ENCODE data around the gene TCTN3.
"Not testable (repeated sequence)": the region's sequence is repeated elsewhere in the genome, so short reads cannot be mapped to it uniquely, and the experiment has no call there.

TCTN3 gene

DNA sequence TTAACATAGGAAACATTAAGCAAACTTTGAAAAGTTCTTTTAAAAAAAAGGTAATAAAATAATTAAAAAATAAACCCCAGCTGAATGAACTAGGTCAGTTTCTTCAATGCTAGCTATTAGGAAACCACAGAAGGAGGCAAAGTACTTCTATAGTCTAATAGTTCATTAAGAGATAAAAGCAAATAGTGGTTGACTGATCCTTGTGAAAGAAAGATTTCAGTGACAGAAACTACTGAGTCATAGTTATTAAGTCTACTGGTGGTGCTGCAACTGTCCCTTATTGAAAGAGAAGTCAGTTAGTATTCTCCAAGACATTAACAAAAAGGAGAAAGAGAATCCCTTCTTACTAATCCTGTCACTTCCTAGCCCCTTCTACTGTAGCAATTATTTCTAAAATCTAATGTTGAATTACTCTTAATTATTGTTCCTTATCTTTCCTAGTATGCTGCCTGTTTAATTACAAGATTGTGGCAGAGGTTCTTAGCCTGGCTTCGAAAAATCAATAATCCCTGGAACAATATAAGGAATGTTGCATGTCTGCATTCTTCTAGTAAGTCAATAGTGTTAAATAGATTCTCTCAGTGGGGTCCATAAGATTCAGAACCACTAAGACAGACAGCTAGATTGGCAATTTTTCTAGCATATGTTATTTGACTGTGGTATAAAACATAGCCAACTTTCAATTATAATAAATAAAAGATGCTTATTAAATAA lies 18.2 kb downstream of the TCTN3 start:
- no peak for DNase-seq

DNA sequence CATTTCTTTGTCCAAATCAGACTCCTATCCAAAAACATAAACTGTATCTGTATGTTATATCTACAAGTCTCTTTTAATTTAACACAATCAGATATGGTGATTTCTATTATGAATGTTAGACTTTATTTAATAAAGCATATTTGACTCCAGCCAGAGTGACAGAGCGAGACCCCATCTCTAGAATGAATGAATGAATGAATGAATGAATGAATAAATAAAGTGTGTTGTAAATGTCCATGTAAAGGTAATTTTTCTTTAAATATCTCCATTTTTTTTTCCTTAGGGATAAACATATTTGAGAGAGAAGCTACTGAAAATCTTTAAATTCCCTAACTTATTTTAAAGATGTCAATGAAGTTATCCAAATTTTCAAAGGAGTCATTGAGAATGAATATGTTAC lies 19.1 kb downstream of the TCTN3 start:
- DNase-seq: no peak

DNA sequence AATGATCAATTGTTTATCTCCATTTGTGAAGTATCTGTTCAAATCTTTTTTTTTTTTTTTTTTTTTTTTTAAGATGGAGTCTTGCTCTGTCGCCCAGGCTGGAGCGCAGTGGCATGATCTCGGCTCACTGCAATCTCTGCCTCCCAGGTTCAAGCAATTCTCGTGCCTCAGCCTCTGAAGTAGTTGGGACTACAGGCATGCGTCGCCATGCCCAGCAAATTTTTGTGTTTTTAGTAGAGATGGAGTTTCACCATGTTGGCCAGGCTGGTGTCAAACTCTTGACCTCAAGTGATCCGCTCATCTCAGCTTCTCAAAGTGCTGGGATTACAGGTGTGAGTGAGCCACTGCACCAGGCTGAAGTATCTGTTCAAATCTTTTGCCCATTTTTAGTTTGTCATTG lies 21.1 kb downstream of the TCTN3 start:
- not testable (repeated sequence) for DNase-seq

DNA sequence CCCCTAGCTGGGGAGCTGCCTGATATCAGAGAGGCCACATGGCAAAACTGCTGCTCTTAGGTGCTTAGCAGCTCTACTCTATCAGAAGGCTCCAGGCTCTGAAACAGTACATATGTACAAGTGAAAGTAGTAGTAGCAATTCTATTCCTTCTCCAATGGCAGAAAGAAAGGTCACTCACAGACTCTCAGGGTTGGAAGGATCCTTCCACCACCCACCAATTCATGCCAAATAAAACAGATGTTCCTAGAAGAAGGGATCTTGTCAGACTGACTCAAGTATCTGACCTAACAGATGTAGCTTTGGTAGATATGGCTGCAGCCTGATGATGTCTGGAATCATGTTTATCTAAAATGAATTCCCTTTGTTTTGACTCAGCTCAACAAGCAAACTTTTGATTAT lies 29.2 kb downstream of the TCTN3 start:
- no peak for DNase-seq

DNA sequence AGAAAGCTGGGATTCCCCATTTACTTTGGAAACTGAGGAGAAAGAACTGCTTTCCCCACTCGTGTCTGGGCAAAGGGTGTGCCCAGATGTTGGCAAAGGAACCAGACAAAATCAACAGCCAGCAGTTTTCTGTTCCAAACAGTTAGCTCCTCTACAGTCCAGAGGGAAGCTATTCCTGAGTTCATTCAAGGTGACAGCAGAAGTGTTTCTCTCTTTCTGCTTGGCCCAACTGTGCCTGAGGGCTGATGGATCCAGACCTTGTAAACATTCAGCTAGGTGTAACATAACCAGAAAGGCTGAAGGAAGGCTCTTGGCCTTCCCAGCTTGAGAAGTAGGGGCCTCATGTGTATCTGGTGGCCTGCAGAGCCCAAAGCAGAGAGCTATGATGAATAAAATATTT lies 30.2 kb downstream of the TCTN3 start:
- DNase-seq: no peak

DNA sequence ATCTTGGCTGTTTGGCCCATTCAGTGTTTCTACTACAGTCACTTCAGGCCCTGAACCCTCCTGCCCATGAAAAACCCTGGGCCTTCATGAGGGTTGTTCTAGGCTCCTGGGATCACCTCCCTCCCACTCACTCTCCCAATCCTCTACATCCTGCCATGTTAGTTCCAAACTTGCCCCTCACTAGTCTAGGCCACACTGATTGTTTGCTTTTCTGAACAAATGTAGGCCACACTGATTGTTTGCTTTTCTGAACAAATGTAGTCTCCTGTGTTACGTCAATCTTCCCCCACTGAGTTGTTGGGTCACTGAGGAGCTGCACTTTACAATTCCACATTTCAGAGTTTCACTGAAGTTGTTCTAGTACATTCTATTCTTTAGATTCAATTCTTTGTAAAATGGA lies 31.9 kb downstream of the TCTN3 start:
- no peak for DNase-seq

DNA sequence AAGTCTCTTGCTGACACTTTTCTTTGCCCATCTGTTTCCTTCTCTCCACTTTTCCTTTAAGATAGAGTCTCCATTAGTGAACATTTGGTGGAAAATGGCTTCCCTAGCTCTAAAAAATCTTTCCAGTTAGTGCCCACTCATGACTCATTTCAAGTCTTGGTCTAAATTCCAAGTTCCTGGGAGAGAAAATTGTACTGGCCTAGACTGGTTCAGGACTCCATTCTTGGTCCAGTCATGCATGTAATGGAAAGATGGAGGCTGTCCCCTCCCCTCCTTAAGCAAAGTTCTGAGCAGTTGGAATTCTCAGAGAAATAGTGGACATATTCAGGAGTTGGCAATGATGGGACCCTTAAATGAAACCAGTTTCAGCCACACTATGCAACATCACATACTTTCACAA lies 33.4 kb downstream of the TCTN3 start:
- DNase-seq: no peak

DNA sequence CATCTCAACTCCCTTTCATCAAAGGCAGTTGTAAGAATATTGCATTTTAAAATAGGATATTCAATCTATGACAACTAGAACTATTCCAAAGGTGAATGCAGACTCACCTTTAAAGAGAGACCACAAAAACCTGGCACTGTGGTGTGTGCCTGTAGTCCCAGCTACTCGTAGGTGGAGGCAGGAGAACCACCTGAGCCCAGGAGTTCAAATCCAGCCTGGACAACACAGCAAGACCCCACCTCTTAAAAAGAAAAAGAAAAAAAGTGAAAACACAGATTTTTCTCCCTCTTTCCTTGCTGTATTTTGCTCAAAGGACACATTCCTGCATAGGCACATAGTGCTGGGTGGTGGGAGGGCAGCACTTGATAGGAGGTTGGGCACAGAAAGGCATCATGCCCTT lies 36.5 kb downstream of the TCTN3 start:
- DNase-seq: no peak

DNA sequence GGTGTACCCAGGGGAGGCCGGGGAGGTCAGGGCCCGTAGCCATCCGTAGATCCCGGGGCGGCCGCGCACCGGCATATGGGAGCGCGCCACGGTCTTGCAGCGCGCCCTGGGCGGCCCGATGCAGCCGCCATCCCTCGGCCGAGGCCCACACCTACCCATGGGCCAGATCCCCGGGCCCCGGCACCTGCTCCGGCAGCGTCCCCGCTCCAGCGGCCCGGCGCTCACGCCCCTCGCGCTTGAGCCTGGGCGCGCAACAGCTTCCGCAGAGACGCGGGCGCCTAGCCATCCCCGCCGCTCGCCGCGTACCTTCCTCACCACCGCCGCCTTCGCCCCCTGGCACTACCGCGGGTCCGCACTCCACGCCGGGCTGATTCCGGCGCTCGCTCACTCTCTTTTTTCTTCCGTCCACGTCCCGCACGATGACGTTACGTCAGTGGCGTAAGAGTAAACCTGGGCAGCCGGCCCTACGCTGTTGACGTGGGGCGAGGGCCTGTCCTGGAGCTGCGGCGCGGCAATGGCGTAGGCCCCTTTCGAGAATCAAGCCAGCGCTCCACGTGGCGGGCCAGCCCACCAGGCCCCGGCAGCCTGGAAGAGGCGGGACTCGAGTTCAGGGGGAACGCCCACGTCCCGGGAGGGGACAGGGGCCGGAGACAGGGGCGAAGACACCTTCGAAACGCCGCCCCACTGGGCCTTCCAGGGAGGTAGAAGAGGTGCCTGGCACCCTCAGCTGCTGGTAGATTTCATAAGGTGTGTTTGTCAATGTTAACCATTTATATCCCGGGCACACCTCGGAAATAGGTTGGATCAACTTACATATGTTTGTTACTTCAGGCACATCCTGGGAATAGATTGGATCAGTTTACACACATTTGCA lies 37.2 kb downstream of the TCTN3 start, which contains the start of gene ALDH18A1:
Gene ALDH18A1 (minus strand): TSS at position 421 of the 874 bp plus-strand sequence. CDS start 3,334 bp downstream, outside the sequence.
- peak; percentile 92 for DNase-seq

DNA sequence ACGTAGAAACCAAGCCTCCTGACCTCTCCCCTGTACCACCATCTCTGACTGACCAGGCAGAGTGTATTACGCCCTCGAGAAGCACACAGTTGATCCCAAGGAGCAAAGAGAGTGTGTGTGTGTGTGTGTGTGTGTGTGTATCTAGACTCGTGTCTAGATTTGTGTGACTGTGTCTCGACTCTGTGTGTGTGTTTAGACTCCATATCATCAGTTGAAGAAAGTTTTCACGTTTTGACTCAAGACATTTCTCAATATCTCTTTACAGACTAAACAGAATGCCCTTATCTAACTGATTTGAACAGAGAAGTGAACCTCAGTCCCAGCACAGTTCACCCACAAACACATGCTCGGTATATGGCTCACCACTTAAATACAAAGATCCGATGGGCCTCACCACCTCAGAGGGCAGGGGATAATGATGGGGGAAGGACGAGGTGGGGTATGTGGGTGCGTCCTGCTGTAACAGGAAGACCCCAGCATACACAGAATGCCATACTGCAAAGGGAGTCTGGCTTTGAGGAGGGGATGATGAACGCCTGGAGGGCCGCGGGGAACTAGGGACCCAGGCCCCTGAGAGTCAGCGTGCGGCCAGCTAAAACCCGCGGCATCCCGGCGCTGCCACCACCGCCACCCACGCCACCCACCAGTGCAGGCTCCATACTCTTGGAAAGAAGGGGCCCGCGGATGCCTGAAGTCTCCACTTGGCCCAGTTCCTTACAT lies 38.0 kb downstream of the TCTN3 start:
- DNase-seq: no peak

DNA sequence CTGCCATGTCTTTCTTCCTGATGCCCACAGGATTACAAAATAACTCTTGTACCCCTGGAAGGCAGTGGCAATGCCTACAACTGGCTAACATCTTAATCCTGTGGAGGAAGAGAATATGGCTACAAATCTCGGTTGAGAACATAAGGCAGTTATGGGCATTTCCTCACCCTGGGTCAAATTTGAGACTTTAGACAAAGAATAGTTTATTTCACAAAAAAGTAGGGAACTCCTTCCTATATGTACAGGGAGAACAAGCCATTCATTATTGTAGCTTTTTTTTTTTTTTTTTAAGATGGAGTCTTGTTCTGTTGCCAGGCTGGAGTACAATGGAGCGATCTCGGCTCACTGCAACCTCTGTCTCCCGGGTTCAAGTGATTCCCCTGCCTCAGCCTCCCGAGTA lies 39.8 kb downstream of the TCTN3 start:
- no peak for DNase-seq

DNA sequence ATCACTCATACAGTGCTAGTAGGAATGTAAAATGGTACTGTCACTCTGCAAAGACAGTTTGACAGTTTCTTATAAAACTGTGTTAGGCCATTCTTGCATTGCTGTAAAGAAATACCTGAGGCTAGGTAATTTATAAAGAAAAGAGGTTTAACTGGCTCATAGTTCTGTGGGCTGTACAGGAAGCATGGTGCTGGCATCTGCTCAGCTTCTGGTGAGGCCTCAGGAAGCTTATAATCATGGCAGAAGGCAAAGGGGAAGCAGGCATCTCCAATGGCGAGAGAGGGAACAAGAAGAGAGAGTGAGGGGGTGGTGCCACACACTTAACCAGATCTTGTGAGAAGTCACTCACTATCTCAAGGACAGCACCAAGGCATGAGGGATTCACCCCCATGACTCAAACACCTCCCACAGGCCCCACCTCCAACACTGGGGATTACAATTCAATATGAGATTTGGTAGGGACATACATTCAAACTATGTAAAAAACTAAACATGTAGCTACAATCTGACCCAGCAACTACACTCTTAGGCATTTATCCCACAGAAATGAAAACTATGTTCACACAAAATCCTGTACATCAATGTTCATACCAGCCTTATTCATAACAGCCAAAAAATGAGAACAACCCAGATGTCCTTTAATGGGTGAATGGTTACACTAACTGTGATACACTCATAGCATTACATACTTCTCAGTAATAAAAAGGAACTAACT lies 42.2 kb downstream of the TCTN3 start:
- no peak for DNase-seq

DNA sequence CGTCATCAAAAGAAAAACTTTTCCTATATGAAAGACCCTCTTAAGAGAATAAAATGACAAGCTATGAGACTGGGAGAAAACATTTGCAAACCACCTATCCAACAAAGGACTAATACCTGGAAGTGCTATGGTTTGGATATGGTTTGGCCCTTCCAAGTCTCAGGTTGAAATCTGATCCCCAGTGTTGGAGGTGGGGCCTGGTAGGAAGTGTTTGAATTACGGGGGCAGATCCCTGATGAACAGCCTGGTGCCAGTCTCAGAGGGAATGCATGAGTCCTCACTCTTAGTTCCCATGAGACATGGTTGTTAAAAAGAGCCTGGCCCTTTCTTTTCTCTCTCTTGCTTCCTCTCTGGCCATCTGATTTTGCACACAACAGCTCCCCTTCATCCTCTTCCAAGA lies 43.5 kb downstream of the TCTN3 start:
- no peak for DNase-seq

DNA sequence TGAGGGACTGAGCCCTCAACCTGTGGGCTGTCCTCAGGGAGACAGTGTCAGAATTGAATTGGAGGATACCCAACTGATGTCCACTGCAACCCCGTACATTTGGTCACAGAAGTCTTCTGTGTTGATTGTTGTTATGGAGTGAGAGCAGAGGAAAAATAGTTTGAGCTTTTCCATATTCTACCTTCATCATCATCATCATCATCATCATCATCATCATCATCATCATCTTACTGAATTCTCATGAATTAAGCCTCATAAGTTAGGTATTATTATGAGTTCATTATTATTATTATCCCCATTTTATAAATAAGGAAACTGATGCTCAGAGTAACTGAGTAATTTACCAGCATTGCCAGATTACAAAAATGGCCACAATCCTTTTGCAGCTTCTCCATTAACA lies 45.6 kb downstream of the TCTN3 start:
- DNase-seq: no peak

DNA sequence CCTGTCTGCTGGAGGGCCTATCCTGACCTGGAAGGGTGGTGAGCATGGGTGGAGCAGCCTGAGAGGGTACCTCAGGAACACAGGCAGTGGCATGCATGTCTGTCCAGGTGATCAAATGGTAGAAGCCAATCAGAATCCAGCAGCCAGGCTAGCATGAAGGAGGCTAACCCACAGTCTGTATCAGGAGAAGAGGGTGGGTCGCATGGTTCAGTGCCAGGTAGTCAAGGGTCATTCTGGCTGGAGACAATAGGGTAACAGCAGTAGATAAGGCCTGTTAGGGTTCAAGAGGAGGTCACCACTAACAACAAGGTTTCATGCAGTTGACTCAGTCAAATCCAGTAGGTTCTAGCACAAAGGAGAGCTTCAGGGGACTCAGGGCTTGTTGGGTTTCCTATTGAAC lies 47.6 kb downstream of the TCTN3 start:
- no peak for DNase-seq

DNA sequence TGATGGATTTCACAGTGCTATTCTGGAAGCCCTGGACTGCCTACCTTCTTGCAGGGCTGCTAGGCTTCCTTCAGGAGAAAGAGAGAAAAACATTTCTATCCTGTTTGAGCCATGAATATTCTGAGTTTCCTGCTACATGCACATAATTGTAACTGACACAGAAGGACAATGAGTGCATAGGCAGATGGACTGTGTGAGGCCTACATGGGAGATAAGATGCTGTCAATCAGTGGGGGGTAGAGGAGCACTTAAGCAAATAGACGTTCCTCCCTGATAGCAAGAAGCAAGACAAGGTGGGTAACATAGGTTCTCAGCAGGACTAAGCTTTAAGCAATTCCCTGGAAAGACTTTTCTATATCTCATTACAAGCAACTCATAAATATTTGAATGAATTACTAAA lies 48.8 kb downstream of the TCTN3 start:
- no peak for DNase-seq

DNA sequence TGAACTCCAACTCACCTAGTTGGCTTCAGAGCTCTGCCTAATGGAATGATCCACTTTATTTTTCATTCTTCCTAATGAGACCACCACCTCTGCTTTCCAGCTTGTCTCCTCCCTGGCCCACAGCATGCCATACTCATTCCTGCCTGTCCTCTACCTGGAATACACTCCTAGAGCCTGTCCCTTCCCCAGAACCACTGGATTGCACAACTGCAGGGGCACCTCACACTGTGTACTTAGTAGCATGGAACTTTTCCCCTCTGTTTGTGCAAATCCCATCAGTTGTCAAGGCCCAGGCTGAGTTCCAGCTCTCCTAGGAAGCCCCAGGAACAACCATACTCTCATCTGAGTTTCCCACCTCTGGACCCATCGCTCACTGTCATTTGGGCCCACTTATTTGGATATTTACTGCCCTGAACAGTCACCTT lies 52.8 kb downstream of the TCTN3 start:
- no peak for DNase-seq

DNA sequence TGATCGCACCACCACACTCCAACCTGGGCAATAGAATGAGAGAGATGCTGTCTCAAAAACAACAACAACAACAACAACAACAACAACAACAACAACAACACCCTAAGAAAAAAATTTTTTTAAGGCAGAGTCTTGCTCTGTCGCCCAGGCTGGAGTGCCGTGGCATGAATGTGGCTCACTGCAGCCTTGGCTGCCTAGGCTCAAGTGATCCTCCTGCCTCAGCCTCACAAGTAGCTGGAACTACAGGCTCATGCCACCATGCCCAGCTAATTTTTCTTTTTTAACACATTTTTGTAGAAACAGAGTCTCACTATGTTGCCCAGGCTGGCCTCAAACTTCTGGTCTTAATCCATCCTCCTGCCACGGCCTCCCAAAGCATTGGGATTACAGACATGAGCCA lies 55.8 kb downstream of the TCTN3 start:
- DNase-seq: no peak

DNA sequence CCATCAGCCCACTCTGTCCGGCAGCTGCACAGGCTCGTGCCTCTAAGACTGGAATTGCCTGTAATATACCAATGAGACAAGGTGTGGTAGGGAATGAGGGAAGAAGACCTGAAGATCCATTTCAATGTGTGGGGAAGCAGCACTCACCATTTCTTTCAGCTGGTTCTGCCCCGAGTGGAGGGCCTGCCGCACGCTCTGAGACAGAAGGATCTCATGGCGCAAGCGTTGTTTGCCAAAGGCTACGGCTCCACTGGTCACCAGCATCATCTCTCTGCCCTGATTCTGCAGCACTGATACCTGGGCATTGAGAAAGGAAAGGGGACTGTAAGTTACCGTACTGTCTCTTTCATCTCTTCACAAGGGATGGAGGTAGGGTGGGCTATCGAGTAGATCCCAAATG lies 56.6 kb downstream of the TCTN3 start:
- DNase-seq: no peak

DNA sequence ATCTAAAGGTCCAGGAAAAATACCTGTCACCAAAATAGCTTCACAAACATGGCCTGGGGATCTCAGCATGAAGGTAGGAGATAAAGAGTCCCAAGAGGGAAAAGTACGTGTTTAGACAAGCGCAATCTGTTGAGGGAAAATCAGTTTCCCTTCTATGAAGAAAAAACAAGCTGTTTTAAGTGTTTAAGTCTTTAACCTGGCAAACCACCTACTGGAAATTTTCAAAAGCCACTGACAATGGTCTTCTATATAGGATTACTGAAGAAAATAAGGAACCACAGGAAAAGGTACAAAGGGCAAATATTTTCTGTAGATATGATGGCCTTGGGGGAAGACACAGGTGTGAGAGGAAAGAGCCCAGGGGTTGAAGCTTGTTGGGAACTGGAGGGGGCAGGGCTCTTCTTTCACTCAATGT lies 58.4 kb downstream of the TCTN3 start:
- no peak for DNase-seq

DNA sequence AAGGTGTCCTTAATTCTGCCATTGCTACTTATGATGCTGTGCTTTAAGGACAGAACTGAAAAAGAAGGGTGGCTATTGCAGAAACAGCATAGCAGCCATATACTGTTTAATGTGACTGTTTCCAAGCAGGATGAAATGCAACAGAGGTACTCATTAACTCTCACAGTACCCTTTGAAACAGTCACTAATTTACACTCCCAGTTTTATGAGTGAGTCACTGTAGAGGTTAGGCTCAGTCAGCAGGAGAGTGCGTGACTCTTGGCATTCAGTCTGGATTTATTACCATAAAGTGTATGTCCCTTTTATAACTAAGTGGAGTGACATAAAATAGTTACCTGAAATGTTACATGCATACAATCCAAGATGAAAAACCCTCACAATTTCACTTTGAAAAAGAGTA lies 64.9 kb downstream of the TCTN3 start:
- DNase-seq: no peak

DNA sequence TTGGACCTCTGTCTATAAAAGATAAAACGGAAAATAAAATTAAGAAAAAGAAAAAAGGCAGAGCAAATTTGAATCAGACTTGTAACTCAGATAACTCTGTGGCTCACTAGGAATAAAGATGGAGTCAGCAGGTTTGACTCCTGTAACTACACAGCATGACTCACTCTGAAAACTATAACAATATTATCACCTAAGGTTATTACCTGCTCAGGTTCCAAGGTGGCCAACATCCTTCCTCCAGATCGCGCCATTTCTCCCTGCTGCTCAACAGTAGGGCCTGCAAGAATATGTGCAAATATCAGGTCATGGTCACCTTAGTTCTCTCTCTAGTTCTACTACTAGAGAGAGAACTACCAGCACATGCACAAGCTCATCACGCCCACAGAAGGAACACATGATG lies 67.2 kb downstream of the TCTN3 start:
- no peak for DNase-seq

DNA sequence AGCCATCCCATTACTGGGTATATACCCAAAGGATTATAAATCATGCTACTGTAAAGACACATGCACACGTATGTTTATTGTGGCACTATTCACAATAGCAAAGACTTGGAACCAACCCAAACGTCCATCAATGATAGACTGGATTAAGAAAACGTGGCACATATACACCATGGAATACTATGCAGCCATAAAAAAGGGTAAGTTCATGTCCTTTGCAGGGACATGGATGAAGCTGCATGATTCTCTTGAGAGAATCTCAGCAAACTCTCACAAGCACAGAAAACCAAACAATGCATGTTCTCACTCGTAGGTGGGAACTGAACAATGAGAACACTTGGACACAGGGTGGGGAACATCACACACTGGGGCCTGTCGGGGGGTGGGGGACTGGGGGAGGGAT lies 73.3 kb downstream of the TCTN3 start:
- DNase-seq: not testable (repeated sequence)
